Spleen (tissue), 11 donors: ENCODE results near the gene IFT81. TPM values are rescaled to one million over a fixed set of nuclear protein-coding genes. Genes with fewer than 3 reads are reported as not detected.

Experiments used
- DNase-seq: peaks from one replicate; pipeline ENCODE4 v3.0.0-alpha.2; 2020
- H3K27ac ChIP-seq, 8 donors: fragments of 200-600 bp; sonication (generic) in 7 of 8; 1 replicate in 4 of 8; 2 replicates in 4 of 8; pipeline versions ENCODE4 v1.5.0 to v1.8.0; 2016 to 2021; ENCODE audit warnings: inconsistent platforms in 4 of 8, mild to moderate bottlenecking in 4 of 8, moderate library complexity in 1 of 8
- H3K27me3 ChIP-seq, 7 donors: fragments of 200-600 bp; sonication (generic) in 6 of 7; replicated peaks in 1 of 7; 1 replicate in 4 of 7; 2 replicates in 3 of 7; pipeline versions ENCODE4 v1.5.0 to v1.8.0; 2016 to 2021; ENCODE audit warnings: inconsistent platforms in 3 of 7, mild to moderate bottlenecking in 1 of 7
- H3K36me3 ChIP-seq, 6 donors: fragments of 200-600 bp; sonication (generic) in 5 of 6; 1 replicate in 4 of 6; 2 replicates in 2 of 6; pipeline versions ENCODE4 v1.5.0 to v1.8.0; 2016 to 2021; ENCODE audit warnings: inconsistent platforms in 2 of 6
- H3K4me1 ChIP-seq, 6 donors: fragments of 200-600 bp; sonication (generic) in 5 of 6; 1 replicate in 3 of 6; 2 replicates in 3 of 6; pipeline versions ENCODE4 v1.5.0 to v1.8.0; 2016 to 2021; ENCODE audit warnings: inconsistent platforms in 3 of 6
- H3K4me3 ChIP-seq, 8 donors: fragments of 200-600 bp; sonication (generic) in 7 of 8; 1 replicate in 4 of 8; 2 replicates in 4 of 8; pipeline versions ENCODE4 v1.5.0 to v1.8.0; 2016 to 2021; ENCODE audit warnings: inconsistent platforms in 4 of 8, mild to moderate bottlenecking in 4 of 8, moderate library complexity in 2 of 8
- H3K9me3 ChIP-seq, 8 donors: fragments of 200-600 bp; sonication (generic) in 7 of 8; 1 replicate in 4 of 8; 2 replicates in 4 of 8; pipeline versions ENCODE4 v1.5.0 to v1.8.0; 2016 to 2021; ENCODE audit warnings: inconsistent platforms in 4 of 8
- POLR2A ChIP-seq, 3 donors: fragments of 450-650 bp; IDR thresholded peaks; one replicate each; pipeline ENCODE4 v1.5.1; 2017; ENCODE audit warnings: antibody characterized with exemption in 3 of 3, mild to moderate bottlenecking in 1 of 3
- POLR2AphosphoS5 ChIP-seq, 3 donors: sonication (generic); formaldehyde crosslinking; IDR thresholded peaks; one replicate each; pipeline ENCODE4 v1.5.1; 2017; ENCODE audit warnings: antibody characterized with exemption in 3 of 3
- WGBS, 5 donors: extraction: QIAGEN DNeasy Blood & Tissue Kit in 3 of 5; methylation state at CpG; one replicate each; pipeline versions ENCODE4 v1.1.5 to v1.1.7; 2013 to 2018; 5-methylcytosine and 5-hydroxymethylcytosine counted together
- intact Hi-C: fragments of 100-400 bp; cut with DNase I; formaldehyde crosslinking; loops from one replicate; pipeline ENCODE4 v1.15.0; 2023; ENCODE audit warnings: low total_unique reads
- polyA plus RNA-seq, 3 donors: library from polyadenylated mRNA; stranded (reverse); fragments of 200-250 nt; gene quantifications; one replicate each; pipeline ENCODE4 v1.2.1, GENCODE V29; 2013
- total RNA-seq, 7 donors: library from RNA; depleted of rRNA in 3 of 7; stranded (reverse); fragments of >200 nt in 3 of 7; fragmentation: NEBNext Ultra II Directional in 4 of 7; extraction: Animal tissue kit (Norgen Biotek cat#: 25700) in 4 of 7; gene quantifications; one replicate each; pipeline versions ENCODE4 v1.1.0 to v1.2.1, GENCODE V29; 2016 to 2021
- TF ChIP-seq, protein P1 (sequence below), 11 experiments: fragments of 200-600 bp in 7 of 11; fragments of 450-650 bp in 4 of 11; sonication (generic) in 4 of 11; IDR thresholded peaks in 8 of 11; conservative IDR thresholded peaks in 3 of 11; 1 replicate in 7 of 11; 2 replicates in 4 of 11; pipeline versions ENCODE4 v1.4.0 to v1.8.0; 2016 to 2021; ENCODE audit warnings: antibody characterized with exemption in 11 of 11, inconsistent platforms in 4 of 11, mild to moderate bottlenecking in 1 of 11
- donor health status: healthy with polysubstance abuse.
- donor health status: DM: no; HTN: no; CAD: no; lungs with moderate emphysema.
- donor health status: DM: no; HTN: no; CAD: no.
- donor health status: Bipolar disorder and iron deficiency.
- donor health status: healthy.
- donor health status: DM: no; HTN: no; CAD: no.
- donor health status: DM: yes; HTN: yes; CAD: no.

IFT81 gene
- total and polyA plus RNA-seq, 10 donors: 1.8 to 10.1 (median 5.2) TPM

DNA sequence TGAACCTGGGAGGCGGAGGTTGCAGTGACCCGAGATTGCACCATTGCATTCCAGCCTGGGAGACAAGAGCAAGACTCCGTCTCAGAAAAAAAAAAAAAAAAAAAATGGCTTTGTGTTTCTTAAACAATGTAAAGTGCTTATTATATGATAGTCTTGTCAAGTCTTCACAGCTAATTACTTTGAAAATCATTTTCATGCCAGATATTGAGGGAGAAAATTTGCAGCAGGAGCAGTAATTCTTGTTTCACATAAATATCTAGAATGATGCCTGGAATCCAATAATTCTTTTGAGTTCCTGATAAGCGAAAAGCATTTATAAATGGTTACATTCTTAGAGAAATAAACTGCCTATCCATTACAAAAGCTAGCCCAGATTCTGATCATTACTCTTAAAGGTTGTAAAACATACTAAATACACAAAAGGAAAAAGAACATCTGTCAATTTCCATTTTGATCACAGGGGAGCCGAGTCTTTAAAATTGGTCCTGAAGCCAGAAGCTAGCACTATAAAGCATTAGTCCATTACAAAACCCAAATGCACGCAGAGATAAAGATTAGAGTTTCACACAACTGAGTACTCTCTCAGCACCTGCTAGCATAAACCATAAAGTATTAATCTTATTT lies 50.3 kb downstream of the IFT81 start:
- no peak for DNase-seq
- no peaks in the 10 kb centered on the region for H3K4me1 ChIP-seq
- H3K36me3 ChIP-seq: no peaks in the 10 kb centered on the region
- TF ChIP-seq POLR2A (IDR thresholded peaks at IDR 0.05) (no peak), POLR2AphosphoS5 (IDR thresholded peaks at IDR 0.05) (no peak)
- TF ChIP-seq, protein P1, sequence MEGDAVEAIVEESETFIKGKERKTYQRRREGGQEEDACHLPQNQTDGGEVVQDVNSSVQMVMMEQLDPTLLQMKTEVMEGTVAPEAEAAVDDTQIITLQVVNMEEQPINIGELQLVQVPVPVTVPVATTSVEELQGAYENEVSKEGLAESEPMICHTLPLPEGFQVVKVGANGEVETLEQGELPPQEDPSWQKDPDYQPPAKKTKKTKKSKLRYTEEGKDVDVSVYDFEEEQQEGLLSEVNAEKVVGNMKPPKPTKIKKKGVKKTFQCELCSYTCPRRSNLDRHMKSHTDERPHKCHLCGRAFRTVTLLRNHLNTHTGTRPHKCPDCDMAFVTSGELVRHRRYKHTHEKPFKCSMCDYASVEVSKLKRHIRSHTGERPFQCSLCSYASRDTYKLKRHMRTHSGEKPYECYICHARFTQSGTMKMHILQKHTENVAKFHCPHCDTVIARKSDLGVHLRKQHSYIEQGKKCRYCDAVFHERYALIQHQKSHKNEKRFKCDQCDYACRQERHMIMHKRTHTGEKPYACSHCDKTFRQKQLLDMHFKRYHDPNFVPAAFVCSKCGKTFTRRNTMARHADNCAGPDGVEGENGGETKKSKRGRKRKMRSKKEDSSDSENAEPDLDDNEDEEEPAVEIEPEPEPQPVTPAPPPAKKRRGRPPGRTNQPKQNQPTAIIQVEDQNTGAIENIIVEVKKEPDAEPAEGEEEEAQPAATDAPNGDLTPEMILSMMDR (IDR thresholded peaks at IDR 0.05 in 8 of 11, conservative IDR thresholded peaks at IDR 0.05 in 3 of 11): no peak
- WGBS, 5 donors: 86 to 96% (median 95%) methylated on average over 6 of the region's 6 CpGs
- no peaks in the 10 kb centered on the region for H3K27me3 ChIP-seq
- no peaks in the 10 kb centered on the region for H3K9me3 ChIP-seq
- intact Hi-C loops: no loop called here
- no peak overlapping the region for H3K4me3 ChIP-seq
- no peak overlapping the region for H3K27ac ChIP-seq

DNA sequence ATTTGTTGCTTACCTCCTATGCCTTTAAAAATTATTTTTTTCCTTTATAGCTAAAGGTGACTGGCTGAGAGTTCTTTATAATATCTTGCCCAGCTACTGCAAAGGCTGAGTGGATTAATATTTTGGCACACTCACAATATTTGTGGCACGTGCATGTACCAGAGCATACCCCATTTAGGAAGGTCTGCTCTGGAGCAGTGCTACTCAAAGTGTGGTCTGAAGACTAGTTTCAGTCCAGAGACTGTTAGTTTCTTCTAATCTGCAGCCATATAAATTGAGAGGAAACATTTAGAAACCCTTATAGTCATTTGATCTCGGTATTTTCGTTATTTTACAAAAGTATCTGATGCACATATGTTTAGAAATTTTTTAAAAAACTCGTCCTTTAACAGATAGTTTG lies 51.0 kb downstream of the IFT81 start:
- Histone ChIP-seq H3K4me1 (no peaks in the 10 kb centered on the region), H3K27ac (no peak overlapping the region), H3K4me3 (no peak overlapping the region), H3K36me3 (no peaks in the 10 kb centered on the region), H3K27me3 (no peaks in the 10 kb centered on the region), H3K9me3 (no peaks in the 10 kb centered on the region)
- WGBS, 5 donors: 89 to 96% (median 91%) methylated on average over 4 of the region's 4 CpGs
- intact Hi-C loops: no loop called here
- TF ChIP-seq POLR2AphosphoS5 (IDR thresholded peaks at IDR 0.05): no peak
- no peak for TF ChIP-seq POLR2A (IDR thresholded peaks at IDR 0.05)
- TF ChIP-seq, protein P1 (IDR thresholded peaks at IDR 0.05 in 8 of 11, conservative IDR thresholded peaks at IDR 0.05 in 3 of 11): no peak
- no peak for DNase-seq

DNA sequence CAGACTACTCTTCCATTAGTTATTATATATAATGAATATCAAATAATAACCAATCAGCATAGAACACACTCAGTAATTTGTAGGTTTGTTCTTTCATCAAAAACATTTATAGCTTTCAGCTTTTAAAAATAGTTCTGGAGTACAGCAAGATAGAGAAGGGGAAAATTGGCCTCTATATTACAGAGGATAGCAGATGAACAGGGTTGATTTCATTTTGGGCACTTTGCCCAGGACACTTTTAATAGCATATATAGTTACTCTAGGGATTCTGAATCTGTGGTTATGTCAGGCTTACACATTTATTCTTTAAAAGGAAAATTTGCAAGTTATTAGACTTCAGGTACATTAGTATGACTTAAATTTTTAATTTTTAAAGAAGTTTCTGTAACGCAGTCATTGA lies 52.6 kb downstream of the IFT81 start:
- no peak for DNase-seq
- Histone ChIP-seq H3K27ac (no peak overlapping the region), H3K4me3 (no peak overlapping the region), H3K9me3 (no peaks in the 10 kb centered on the region), H3K4me1 (no peaks in the 10 kb centered on the region), H3K36me3 (peaks cover 0 to 6% (median 0%) of the 10 kb centered on the region in 6 donors), H3K27me3 (no peaks in the 10 kb centered on the region)
- intact Hi-C loops: no loop called here
- TF ChIP-seq POLR2A (IDR thresholded peaks at IDR 0.05) (no peak), POLR2AphosphoS5 (IDR thresholded peaks at IDR 0.05) (no peak)
- TF ChIP-seq, protein P1 (IDR thresholded peaks at IDR 0.05 in 8 of 11, conservative IDR thresholded peaks at IDR 0.05 in 3 of 11): no peak
- 90 to 100% (median 98%) methylated on average over 1 of the region's 1 CpG for WGBS, 5 donors

- H3K27ac ChIP-seq: no peak overlapping the region
- intact Hi-C loops: no loop called here
- no peak overlapping the region for H3K4me3 ChIP-seq
- no peaks in the 10 kb centered on the region for H3K4me1 ChIP-seq
- WGBS, 5 donors: 83 to 91% (median 87%) methylated on average over 3 of the region's 3 CpGs
- DNase-seq: no peak
- peaks cover 0 to 6% (median 0%) of the 10 kb centered on the region in 6 donors for H3K36me3 ChIP-seq
- peaks cover 0 to 1% (median 0%) of the 10 kb centered on the region in 8 donors for H3K9me3 ChIP-seq
- H3K27me3 ChIP-seq: no peaks in the 10 kb centered on the region
- TF ChIP-seq POLR2A (IDR thresholded peaks at IDR 0.05) (no peak), POLR2AphosphoS5 (IDR thresholded peaks at IDR 0.05) (no peak)
- TF ChIP-seq, protein P1 (IDR thresholded peaks at IDR 0.05 in 8 of 11, conservative IDR thresholded peaks at IDR 0.05 in 3 of 11): no peak
Observed at GRCh38 chr12:110179291-110179690, 55.1 kb downstream of the IFT81 start.
